Umbilical cord (tissue), 2 donors: ENCODE measurements around the gene KCNN3. TPM values are rescaled to one million over a fixed set of nuclear protein-coding genes. Genes with fewer than 3 reads are reported as not detected.

Experiments
- DNase-seq: peaks from one replicate; pipeline ENCODE4 v3.0.0-alpha.2; 2015; ENCODE audit warnings: low spot score
- total RNA-seq: library from RNA; depleted of rRNA; stranded (reverse); fragments of >200 nt; gene quantifications from one replicate; pipeline ENCODE4 v1.2.3, GENCODE V29; 2014; ENCODE audit warnings: low replicate concordance; ENCODE audit not compliant: insufficient read depth

The KCNN3 gene
- total RNA-seq, 1 donor from 2014 or later, result 1.9 TPM

GRCh38 chr1:154664331-154665002 is 205.6 kb downstream of the KCNN3 start:
- DNase-seq, result no peak

GRCh38 chr1:154663471-154664060 is 206.5 kb downstream of the KCNN3 start:
- DNase-seq, result peak; percentile 1

GRCh38 chr1:154661110-154661509 is 209.0 kb downstream of the KCNN3 start:
- no peak for DNase-seq

GRCh38 chr1:154659823-154660592 is 210.1 kb downstream of the KCNN3 start:
- no peak for DNase-seq

- DNase-seq, result peak; percentile 1
Measured at GRCh38 chr1:154657556-154657955, 212.5 kb downstream of the KCNN3 start.

GRCh38 chr1:154652893-154653292 is 217.2 kb downstream of the KCNN3 start:
- no peak for DNase-seq

Other genes starting within 250 kb of the KCNN3 start
- 13.0 TPM for gene PMVK, start 66.4 kb upstream of the KCNN3 start, total RNA-seq
- 120 TPM for gene PBXIP1, start 85.8 kb upstream of the KCNN3 start, total RNA-seq
- 9.4 TPM for gene PYGO2, start 91.5 kb upstream of the KCNN3 start, total RNA-seq
- 73.2 TPM for gene SHC1, start 100.5 kb upstream of the KCNN3 start, total RNA-seq
- gene CKS1B, start 104.4 kb upstream of the KCNN3 start, total RNA-seq, result 18.5 TPM
- 14.9 TPM for gene FLAD1, start 113.1 kb upstream of the KCNN3 start, total RNA-seq
- gene LENEP, start 123.3 kb upstream of the KCNN3 start, total RNA-seq, result not detected
- 18.8 TPM for gene ZBTB7B, start 132.5 kb upstream of the KCNN3 start, total RNA-seq
- gene DCST2, start 163.5 kb upstream of the KCNN3 start, total RNA-seq, result not detected
- gene DCST1, start 163.5 kb upstream of the KCNN3 start, total RNA-seq, result not detected
- 35.6 TPM for gene ADAM15, start 181.0 kb upstream of the KCNN3 start, total RNA-seq
- 9.9 TPM for gene EFNA4, start 193.5 kb upstream of the KCNN3 start, total RNA-seq
- 0.72 TPM for gene EFNA3, start 208.6 kb upstream of the KCNN3 start, total RNA-seq